T1000 (cell line): Measurements from ENCODE around the gene GATA5.

Source experiments
- DNase-seq: peaks from one replicate; lab custom pipeline; 2025; ENCODE audit warnings: mixed read lengths; lab: John Stamatoyannopoulos, UW

GATA5 gene

GRCh38 chr20:62487561-62488354 lies 12.0 kb upstream of the GATA5 start:
- DNase-seq: no peak

DNA sequence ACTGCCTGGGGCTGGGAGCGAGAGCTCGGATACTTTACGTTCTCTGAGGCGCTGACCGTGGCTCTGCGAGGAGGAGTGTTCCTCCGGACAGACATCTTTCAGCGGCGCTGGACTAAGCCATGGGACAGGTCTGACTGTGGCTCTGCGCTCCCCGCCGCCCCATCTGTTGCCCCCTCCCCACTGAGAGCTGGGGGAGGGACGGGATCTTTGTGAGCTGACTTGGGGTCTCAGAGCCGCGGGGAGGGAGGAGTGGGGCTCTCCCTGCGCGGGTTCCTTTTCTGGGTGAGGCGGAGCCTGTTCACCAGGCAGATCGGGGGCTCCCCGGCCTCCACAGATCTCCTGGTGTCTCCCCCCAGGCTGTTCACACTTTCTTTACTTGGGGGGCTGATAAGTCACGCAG lies 11.3 kb upstream of the GATA5 start:
- no peak for DNase-seq

GRCh38 chr20:62486484-62486883 lies 10.7 kb upstream of the GATA5 start:
- DNase-seq: no peak

GRCh38 chr20:62485701-62486089 lies 9.9 kb upstream of the GATA5 start:
- DNase-seq: no peak

DNA sequence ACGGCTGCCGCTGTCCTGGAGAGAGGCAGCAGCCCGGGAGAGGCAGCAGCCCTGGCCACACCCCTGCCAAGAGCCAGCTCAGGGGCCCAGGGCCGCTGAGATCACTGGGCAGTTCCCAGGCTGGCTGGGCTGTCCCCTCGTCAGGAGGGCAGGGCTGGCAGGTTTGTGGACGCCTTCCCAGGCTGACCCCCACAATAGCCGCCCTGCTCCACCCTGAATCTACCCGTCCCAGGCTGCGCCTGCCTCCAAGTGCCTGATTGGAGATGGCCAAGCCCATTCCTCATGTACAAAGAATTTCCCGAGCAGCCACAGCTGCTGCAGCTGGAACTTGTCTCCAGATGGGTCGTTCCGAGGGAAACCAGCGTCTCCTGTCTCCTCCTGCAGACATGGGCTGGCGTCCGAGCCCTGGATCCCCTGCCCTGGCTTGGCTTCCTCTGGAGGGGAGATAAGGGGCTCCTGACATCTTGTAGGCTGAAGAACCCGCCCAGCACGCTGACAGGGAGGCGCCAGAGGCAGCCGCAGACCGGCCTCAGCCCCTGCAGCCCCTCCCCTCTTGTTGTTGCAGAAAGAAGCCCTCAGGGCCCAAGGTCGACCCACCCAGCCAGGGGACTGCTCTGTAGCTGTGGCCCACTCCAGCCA lies 9.4 kb upstream of the GATA5 start:
- no peak for DNase-seq

- no peak for DNase-seq
Measured at GRCh38 chr20:62484478-62484877, 8.7 kb upstream of the GATA5 start.

- DNase-seq: no peak
Measured at GRCh38 chr20:62483613-62484458, 8.0 kb upstream of the GATA5 start.

- DNase-seq: no peak
Measured at GRCh38 chr20:62482974-62483373, 7.2 kb upstream of the GATA5 start.

DNA sequence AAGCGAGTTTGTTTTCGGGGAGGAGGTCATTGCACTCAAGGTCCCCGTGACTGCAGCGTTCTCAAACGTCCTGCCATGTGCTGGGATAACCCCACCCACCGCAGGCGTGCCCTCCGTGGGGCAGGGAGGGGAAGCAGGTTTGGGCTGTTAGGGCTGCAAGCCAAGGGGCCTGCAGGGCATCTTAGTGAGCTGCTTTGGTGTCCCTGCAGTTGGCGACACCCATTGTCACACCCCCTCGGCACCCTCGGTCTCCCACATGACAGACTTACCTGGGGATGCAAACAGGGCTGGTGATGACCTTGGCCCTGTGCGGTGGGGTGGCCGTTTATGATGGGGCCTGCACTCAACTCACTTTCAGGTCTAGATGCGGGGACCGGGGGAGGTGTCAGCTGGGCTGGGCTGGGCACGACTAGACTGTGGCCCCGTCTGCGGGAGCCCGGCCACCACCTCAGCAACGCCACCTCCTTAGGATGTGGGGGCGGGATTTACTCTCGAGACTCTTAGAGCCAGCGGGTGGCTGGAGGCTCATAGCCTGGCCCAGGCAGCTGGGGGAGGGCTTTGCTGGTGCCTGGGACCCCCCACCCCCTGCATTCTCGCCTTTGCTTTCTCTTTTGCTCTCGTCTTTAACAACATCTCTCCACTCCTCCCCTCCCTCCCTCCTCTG lies 6.5 kb upstream of the GATA5 start:
- no peak for DNase-seq

DNA sequence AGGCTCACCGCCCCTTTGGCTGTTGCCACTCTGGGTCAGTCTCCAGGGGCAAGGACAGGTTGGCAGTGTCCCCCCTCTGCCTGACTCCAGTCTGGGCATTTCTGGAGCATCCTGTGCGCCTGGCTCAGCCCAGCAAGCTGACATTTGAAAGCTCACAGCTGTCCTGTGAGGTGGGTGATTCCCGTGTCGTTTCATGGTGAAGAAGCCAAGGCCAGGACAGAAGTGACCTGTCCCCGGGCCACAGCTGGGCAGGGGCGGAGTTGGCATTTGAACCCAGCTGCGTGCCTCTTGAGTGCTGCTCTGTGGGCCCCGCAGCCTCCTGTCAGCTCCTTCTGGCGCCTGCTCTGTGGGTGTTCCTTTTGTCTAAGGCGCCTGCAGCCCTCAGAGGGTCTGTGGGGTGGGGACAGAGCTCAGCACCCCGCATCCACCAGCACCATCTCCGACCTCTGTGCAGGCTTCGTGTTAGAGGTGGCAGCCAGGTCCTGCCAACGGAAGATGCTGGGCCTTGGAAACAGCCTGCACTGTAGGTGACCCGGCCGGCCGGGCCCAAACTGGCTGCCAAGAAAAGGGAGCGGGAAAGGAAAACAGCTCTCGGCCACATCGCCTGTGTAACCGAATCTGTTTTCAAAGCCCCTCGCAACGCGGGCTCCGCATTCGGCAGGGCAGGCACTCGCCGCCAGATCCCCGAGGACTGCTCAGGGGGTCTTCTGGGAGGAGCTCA lies 5.8 kb upstream of the GATA5 start:
- DNase-seq: no peak

- no peak for DNase-seq
Measured at GRCh38 chr20:62480318-62480717, 4.5 kb upstream of the GATA5 start.

DNA sequence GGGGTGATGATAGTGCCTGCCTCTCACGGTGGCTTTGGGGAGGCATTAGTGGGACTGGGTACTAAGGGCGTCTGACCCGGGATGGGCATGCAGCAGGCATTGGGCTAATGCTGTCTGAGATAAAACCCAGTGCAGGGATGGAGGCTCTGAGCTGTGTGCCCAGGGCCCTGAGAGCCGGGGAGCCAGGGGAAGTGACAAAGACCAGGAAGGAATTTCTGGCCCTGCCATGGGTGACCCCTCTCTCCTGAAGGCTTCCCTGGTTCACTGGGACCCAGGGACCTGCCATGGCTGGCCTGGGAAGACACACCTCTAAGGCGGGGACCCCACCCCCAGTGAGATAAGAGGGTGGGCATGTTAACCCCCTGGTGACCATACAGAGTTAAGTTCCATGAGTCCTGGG lies 3.9 kb upstream of the GATA5 start:
- DNase-seq: no peak

DNA sequence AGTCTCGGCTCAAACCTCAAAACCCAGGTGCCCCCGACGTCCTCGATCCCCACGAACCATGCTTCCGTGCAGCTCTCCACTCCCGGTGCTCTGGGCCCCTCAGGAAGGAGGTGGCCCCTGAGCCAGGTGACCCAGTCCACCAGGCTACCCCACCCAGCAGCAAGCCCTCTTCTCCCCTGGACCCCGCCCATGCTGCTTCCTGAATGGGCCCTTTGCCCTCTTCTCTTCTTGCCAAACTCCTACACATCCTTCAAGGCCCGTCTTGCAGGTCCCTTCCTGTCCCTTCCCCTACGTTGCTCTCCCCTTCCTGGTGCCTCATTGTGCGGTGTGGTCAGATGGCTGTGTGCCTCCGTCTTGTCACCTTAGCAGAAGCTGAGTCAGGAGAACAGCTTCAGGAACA lies 3.4 kb upstream of the GATA5 start:
- DNase-seq: no peak

DNA sequence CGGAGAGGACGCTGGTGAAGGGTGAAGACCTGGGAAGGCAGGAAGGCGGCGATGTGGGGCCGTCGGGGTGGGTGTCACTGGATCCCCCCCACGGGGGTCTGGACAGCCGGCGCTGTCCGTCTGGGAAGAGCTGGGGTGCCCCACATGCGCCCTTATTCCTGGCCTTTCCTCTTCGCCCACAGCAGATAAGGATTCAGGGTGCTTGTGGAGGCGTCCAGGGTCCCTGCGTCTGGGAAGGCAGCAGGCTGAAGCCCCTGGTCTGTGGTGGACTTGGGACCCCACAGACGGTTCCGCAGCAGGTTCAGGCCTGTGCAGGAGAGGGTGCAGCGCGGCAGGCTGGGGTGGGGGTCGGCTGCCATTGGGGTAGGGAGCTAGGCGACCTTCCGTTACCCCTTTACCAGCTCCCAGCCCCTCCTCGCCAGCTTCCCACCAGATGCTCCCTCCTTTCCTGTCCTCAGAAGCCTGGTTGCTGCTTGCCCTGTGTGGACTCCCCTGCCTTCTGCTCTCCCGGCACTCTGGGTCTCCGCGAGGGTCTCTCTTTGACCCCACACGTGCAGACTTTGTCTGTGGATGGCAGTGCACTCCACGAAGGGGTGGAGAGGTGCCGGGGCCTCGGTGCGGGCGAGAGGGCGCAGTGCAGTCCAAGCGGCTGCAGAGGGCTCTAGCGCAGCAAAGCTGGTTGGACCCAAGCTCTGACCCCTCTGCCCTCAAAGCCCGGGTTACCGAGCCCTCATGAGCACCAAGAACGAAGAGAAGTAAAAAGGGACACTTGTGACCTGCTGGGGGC lies 2.1 kb upstream of the GATA5 start:
- no peak for DNase-seq

DNA sequence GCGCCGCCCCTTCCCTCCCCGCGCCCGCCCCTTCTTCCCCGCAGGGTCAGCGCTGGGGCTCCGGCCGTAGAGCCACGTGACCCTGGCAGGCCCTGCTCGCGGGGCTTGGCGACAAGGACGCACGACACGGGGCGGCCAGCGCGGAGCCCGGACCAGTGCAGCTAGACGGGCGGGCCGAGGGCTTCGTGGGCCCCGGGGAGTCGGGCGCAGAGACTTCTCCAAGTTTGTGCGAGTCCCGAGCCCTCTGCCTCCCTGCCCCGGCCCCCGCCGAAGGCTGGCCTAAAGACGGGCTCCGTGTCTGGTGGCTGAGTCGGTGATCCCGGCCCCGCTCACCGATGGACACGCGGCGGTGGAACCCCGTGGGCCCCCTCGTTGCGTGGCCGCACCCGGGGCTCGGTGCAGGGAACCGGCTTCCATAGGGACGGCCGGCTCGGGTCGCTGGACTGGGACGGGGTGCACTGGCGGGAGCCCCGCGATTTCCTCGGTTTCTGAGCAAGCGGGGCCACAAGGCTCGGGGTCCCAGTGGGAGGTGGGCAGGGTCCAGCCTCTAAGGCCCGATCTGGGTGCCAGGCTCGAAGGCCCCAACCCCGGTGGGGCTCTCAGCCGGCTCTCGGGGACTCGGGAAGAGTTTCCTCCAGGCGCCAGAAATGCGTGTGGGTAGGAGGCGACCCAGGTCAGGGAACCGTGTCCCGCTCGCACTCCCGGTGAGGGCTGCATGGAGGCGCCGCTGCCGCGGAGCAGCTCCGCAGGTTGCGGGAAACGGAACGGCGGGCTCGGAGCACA lies 452 bp upstream of the GATA5 start:
- no peak for DNase-seq

GRCh38 chr20:62475027-62475771 lies 596 bp downstream of the GATA5 start:
- DNase-seq: no peak

- no peak for DNase-seq
Measured at GRCh38 chr20:62474604-62475026, 1.2 kb downstream of the GATA5 start.

- DNase-seq: no peak
Measured at GRCh38 chr20:62473717-62474603, 1.8 kb downstream of the GATA5 start.
